CD4-positive, alpha-beta T cell treated with Interleukin-2 at 100 ng/mL for 4 hours (primary cell): Measurements from ENCODE around the gene RGR.
"Not testable (repeated sequence)": the region's sequence is repeated elsewhere in the genome, so short reads cannot be mapped to it uniquely, and the experiment has no call there.

ENCODE experiments used
- DNase-seq: peaks from one replicate; pipeline ENCODE4 v3.0.0-alpha.2; 2020; ENCODE audit warnings: low spot score

Gene RGR

DNA sequence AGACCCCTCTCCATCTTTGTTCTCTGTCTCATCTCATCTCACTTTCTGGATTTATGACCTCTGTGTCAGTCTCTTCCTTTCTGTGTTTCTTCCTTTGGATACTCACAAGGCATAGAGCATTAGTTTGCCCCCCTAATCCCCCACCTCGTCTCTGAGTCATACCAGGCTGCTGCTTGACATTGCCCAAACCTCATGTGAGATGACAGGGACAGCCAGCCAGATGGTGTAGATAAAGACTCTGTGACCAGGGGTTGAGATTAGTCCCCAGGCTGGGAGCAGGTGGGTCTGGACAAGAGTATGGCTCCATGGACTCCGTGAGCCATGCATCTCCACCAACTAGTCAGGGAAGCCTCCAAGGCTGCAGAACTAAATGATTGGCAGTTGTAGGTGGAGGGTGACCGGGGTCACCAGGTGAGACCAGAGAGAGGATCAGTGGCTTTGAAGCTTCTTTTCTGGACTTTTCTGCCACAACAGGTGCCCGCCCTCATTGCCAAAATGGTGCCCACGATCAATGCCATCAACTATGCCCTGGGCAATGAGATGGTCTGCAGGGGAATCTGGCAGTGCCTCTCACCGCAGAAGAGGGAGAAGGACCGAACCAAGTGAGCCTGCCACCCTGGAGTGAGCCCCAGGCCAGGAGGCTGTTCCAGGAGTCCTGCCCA, 13.3 kb downstream of the RGR start:
- no peak for DNase-seq

DNA sequence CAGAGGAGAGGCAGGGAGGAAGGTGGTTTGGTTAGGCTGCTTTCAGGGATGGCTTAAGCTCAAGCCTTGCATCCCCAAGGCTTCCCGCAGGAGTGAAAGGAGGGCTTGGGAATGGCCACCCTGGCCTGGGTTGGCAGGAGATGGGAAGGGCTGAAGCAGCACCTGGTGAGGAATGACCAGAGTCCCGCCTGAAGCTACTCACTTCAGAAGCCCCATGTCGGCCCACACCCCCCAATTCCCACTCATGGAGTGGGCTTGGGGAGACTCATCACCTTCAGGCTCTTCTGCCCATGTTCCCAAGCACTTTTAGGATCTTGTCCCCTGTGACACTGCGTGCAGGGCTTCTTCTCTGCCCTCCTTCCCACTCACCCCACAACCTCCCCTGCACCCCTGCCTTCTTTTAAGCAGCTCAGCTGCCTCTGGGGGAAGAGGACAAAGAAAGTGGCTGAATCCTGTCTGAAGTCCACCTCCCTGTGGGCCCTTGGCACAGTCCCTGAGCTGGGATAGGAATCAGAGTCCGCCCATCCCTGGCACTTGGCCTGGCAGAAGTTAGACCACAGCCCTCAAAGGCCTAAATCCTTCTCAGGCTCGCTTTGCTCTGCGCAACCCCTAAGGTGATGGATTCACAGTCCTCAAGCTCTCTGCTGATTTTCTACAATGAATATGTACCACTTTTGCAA, 16.5 kb downstream of the RGR start:
- DNase-seq: no peak

DNA sequence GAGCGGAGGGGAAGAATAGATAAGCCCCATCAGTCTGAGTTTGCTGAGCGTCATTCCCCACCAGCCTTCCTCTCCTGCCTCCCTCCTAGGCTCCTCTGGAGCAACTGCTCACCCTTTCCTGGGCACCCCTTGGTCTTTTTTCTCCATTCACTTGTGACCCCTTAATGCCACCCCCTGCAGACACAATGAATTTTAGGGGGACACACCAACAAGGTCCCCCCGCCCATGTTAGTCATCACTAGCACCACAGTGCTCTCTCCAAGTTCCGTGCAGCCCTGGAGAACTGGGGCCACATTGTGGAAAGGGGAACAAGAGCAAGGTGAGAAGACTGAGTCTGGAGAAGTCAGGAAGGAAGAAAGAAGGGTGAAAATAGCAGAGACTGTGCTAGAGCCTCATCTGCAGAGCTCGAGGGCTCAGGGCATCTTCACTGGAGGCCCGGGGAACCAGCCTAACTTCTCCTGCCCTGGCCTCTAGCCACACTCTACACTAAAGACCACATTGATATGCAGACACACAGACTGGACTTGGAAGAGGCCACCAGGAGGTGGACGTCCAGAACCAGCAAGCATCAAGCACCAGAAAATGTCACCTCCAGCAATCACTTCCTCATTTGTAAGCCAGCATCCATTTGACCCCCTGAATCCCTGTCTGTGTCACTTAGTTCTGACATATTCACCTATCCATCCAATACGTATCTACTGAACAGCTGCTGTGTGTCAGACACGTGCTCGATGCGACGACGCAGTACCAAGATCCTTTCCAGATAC, 17.5 kb downstream of the RGR start:
- DNase-seq: no peak

DNA sequence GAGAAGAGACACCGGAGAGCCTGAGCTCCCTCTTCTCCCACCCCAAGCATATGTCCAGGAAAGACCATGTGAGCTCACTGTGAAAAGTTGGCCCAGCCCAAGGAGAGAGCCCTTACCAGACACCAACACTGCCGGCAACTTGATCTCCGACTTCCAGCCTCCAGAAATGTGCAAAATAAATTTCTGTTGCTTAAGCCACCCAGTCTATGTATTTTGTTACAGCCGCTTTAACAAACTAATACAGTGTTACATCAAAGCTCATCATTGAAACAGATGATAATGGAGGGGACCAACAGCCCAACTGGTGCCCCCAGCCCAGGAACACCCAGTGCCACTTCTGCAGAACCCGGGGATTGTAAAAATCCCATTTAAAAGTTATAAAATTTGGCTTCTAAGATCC, 18.9 kb downstream of the RGR start:
- no peak for DNase-seq

DNA sequence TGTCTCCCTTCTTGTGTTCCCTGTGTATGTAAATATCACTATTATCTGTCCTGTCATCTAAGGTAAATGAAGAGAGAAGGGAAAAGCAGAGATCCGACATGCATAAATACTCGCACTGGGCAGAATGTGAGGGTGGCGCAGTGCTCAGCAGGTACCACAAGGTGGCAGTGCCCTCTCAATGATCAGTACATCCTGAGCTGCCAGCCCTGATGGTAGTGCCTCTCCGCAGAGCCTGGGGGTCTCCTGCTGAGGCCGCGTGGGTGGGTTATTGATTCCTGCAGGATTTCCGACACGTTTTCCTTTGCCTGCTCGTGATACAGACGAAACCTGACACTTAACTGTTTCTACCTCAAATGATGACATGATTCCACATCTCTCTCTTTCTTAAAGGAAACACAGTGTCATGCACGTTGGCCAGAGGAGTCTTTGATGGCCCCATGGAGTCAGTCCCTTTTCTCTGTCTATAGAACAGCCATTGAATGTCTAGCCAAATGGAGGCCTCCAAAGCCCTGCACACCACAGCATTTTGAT, 19.8 kb downstream of the RGR start:
- peak; percentile 71 for DNase-seq

DNA sequence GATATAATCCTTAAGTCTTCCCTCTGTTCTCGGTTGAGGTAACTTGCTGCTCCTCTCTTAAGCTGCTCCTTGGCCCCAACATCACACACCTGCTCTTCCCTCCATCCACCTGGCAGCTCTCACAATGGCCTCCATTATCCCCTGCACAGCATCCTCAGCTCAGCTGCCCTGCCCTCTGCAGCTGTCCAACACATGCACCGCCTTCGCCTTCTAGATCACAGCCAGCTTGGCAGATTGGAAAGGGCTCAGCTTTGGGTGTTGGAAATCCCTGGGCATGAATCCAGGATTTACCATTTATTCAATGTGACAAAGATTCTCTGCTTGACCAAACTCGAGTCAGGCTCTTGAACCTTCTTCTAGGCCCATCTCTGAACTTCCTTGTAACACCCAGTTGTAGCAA, 20.6 kb downstream of the RGR start:
- DNase-seq: no peak

DNA sequence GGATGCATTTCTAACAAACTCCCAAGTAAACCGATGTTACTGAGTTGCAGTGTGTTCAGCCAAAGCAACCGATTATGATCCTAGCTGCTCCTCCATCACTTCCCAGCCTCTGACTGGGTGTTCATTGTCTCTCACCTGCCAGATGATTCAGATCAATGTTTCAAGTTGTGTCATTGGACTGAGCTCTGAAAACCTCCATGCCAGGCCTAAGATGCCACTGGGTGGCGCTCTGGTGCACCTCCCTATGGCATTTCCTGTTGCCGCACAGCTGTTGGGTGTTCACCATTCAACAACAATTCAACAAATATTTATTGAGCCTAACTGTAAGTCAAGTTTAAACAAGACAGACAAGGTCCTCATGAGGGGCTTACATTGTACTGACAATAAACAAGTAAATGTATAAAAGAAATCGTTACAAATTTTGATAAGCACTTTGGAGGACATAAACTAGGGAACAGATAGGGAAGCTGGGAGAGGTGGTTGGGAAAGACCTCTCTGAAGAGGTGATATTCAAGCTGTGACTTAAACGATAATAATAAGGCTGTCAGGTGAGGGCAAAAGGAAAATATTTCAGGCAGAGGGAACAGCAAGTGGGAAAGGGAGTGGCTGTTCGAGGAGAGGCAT, 22.8 kb downstream of the RGR start:
- DNase-seq: peak; percentile 67

DNA sequence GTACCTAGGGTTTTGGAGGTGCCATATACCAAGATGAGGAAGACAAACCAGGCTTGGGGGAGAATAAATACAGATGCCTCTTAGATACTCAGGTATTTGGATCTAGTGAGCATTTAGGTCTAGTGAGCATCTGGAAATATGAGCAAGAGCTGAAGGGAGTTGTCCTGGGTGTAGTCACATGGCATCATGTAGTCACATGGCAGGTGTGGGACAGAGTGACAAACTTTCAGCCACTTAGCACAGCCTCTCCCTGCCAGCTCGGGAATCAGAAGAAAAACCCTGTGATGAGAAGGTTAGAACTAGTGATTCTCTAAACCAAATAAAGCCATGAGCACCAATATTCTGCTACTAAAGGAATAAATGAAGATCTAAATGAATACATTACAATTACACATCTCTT, 24.3 kb downstream of the RGR start:
- no peak for DNase-seq

DNA sequence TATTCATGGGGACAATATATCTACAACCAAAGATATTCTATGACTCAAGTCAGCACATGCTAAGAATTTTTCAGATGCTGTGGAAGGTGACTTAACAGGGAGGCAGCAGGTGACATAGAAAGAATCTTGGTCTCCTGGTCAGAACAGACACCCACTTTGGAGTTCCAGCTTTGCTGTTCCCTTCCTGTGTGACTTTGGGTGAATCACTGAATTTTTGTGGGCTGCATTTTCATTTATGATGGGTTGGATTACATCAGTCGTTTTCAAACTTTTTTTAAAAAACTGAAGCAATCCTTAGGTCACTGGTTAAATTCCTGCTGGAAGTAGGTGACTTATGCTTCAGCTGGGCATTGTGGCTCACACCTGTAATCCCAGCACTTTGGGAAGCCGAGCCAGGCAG, 24.9 kb downstream of the RGR start:
- DNase-seq: no peak

DNA sequence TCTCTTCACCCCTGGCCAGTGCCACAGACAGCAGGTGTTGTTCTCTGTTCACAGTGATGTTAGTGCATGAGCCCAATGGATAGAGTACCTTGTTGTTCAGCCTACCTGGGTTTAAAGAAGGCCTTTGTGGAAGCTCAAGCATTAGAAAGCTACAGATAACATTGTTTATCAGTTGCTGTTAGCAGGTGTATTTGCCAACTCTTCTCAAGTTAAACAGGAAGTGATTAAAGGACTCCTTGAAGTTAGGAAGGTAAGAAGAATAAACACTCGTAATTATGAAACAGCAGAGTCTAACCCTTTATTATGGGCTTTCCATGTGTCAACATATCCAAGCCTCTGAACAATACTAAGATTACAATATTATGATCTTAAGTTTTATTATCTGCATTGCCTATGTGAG, 25.9 kb downstream of the RGR start:
- no peak for DNase-seq

DNA sequence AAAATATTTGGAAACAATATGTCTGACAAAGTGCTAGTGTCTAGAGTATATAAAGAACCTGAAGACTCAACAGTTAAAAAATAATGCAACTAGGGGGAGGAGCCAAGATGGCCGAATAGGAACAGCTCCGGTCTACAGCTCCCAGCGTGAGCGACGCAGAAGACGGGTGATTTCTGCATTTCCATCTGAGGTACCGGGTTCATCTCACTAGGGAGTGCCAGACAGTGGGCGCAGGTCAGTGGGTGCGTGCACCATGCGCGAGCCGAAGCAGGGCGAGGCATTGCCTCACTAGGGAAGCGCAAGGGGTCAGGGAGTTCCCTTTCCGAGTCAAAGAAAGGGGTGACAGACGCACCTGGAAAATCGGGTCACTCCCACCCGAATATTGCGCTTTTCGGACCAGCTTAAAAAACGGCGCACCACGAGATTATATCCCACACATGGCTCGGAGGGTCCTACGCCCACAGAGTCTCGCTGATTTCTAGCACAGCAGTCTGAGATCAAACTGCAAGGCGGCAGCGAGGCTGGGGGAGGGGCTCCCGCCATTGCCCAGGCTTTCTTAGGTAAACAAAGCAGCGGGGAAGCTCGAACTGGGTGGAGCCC, 35.1 kb downstream of the RGR start:
- not testable (repeated sequence) for DNase-seq

DNA sequence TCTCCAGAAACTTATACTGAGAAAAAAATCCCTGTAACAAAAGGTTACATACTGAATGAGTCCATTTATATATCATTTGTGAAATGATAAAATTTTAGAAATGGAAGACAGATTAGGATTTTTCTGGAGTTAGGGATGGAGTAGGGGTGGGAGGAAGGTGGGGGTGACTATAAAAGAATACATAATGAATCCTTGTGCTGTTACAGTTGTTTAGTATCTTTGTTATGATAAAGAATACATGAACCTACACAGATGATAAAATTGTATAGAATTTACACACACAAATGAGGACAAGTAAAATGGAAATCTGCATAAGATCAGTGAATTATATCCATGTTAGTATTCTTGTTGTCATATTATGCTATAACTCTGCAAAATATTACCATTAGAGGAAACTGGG, 41.8 kb downstream of the RGR start:
- DNase-seq: no peak

DNA sequence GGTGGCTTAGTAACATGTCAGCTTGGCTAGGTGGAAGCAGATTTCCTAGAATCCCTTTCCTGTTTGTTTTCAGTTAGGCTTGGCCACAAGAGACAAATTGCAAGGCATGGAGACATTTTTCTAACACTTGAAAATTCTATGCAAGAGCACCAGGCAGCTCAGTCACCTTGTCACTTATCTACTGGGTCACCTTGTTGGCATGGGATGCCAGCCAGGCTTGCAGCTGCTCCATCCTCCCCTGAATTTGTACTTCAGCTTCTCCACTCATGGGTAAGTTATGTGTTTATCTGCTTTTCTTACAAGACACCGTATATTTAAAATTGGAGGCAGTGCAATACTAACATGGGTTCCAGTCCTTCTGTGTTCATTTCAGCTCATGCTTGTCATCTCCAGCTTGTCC, 43.3 kb downstream of the RGR start:
- no peak for DNase-seq

DNA sequence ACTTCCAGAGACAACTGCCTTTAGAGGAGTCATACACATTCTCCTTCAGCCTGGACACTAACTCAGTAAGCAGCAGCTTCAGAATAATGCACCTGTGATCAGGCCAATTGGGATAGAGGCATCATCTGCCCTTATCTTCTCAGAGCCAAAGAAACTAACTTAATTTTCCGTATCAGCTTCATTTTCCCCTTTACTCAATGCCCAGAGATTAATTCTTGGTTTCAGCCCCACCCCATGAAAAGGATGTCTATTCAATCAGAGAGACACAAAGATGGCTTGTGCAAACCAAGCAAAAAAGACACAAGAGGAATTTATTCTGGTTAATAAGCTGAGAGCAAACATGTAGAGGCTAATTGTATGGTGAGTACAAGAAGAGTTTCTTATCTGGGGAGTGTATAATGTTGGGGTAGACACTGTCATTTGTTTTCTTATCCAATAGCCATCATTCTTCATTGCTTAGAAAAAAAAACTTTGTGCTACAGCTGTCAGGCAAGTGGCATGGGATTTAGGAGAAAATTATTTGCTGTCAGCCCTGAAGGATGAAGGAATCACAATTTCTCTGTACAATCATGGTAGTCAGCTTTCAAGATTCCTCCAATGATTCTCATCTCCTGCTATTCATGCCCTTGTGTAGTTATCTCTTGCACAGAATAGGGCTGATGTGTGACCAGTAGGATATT, 44.8 kb downstream of the RGR start:
- no peak for DNase-seq

DNA sequence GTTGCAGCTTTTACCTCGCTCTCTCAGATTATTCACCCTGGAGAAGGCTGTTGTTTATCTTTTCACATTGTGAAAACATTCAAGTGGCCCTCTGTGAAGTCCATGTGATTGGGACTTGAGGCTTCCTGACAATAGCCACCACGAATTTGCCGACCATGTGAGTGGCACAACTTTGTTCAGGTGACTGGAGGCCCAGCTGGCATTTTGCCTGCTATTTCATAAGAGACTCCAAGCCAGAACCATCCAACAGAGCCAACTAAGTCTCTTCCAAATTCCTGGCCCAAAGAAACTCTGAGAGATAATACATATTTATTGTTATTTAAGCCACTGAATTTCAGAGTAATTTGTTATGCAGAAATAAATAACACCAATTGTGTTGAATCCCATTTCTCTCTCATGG, 45.4 kb downstream of the RGR start:
- no peak for DNase-seq

DNA sequence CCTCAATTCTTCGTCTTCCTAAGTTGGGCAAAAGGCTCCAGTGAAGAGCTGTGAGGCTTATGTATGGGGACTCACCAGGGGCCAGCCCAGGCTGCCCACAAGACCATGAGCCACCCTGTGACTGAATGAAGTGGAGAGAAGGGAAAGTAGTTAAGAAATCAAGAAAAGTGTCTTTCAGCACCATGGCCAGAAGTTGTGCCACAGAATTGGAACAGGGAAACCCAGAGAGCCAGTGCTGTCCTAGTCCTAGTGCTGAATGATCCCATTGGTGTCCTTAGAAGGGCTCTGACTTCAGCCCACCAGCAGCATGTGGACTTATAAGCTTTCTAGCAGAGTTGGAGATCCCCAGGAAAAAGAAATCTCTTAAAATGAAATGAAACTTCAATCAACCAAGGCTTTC, 46.5 kb downstream of the RGR start:
- no peak for DNase-seq

DNA sequence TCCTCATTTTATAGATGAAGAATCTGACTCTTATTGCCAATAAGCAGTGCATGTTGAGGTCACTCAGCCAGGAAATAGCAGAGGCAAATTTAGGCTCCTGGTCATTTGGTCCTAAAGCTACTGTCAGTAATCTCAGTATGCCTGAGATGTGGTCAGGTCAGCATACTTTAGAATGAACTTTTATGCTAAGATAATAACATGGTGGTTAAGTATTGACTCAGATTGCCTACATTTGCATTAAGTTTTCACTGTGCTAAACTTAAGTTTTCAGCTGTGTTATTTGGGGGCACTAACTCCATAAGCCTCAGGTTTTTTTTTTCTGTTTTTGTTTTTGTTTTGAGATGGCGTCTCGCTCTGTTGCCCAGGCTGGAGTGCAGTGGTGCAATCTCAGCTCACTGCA, 47.6 kb downstream of the RGR start:
- DNase-seq: no peak

DNA sequence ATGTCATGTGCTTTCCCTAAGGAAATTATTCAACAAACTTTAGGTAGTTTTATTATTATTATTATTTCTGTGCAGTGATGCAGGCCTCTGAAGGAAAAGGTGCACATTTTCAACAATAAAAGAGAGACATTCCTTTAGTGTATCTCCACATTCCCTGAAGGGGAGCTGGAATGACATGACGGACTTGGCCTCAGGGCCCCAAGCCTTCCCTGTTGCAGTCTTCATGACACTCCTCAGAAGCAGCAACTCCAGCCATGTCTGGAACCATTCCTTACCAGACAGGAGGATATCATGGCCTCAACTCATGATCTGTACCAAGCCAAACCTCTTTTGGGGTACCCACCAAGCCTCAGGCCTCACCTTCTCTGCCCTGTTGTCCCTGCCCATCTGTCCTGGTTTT, 48.3 kb downstream of the RGR start:
- no peak for DNase-seq

DNA sequence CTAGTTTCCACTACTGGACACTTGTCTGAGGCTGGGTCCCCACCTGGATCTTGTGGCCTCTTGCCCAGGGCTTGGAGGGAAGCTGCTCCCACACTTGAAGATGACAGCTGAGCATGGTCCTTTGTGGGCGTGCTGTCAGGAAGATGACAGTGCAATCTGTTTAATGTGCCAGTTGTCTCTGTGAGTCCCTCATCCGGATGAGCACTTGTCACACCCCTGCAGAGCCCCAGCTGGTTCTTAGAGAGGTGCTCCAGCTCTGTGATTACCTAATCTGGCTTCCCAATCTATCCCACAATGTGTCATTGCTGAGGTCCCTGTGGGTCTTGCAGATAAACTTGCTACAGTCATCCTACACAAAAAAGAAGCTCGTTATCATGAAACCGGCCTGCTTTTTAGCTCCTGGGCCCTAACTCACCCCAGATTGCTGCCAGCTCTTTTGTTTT, 48.7 kb downstream of the RGR start:
- DNase-seq: no peak

DNA sequence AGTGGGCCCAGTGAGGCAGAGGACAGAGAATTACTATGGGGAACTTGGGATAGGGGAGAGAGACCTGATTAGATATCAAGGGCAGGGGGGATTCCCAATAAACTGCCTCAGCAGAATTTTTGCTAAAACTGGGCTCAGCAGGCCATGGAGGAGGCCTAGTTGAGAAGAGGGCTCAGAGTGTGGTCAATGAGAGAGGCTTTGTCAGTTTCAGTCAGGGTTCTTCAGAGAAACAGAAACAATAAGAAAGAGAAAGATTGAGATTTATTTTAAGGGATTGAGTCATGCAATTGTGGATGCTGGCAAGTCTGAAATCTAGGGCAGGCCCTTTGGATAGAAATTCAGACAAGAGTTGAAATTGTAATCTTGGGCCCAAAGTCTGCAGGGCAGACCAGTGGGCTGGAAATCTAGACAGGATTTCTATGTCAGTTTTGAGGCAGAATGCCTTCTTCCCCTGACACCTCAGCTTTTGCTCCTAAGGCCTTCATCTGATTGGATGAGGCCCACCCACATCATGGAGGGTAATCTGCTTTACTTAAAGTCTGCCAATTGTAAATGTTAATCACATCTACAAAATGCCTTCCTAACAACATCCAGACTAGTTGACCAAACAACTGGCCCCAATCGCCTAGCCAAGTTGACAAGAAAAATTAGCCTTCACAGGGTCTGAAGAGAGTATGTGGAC, 50.1 kb downstream of the RGR start:
- DNase-seq: no peak
